Measurements from ENCODE around the gene CLIC5. TPM values are rescaled to one million over a fixed set of nuclear protein-coding genes. Genes with fewer than 3 reads are reported as not detected.

CLIC5 gene
- polyA plus RNA-seq, 3 donors = not detected

DNA sequence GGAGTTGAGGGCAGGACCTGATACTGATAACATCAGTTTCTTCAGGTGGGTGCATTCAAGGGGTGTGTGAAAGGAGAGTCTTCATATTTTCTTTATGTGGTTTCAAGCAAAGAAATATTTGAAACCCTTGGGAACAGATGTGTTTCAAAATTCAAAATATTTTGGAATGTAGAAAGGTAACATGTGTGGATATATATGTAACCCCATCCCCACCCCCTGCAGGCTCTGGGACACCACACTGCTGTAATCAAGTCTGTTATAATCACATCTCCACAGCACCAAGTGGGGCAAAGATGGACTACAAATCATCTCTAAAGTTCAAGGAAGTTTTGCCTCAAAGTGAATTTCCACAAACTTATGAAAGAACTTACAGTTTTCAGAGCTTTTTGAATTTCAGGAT lies 41.1 kb downstream of the CLIC5 start:
- Mint-ChIP-seq H3K4me3 (no peak overlapping the region), H3K36me3 (no peaks in the 10 kb centered on the region), H3K4me1 (peaks cover 9% of the 10 kb centered on the region), H3K9me3 (peaks cover 0 to 9% (median 6%) of the 10 kb centered on the region in 7 donors), H3K27me3 (ENCODE audit: low read depth in 3 of 3) (peaks cover 0 to 1% (median 0%) of the 10 kb centered on the region in 3 donors), H3K27ac (no peak overlapping the region)
- TF ChIP-seq, protein P1, sequence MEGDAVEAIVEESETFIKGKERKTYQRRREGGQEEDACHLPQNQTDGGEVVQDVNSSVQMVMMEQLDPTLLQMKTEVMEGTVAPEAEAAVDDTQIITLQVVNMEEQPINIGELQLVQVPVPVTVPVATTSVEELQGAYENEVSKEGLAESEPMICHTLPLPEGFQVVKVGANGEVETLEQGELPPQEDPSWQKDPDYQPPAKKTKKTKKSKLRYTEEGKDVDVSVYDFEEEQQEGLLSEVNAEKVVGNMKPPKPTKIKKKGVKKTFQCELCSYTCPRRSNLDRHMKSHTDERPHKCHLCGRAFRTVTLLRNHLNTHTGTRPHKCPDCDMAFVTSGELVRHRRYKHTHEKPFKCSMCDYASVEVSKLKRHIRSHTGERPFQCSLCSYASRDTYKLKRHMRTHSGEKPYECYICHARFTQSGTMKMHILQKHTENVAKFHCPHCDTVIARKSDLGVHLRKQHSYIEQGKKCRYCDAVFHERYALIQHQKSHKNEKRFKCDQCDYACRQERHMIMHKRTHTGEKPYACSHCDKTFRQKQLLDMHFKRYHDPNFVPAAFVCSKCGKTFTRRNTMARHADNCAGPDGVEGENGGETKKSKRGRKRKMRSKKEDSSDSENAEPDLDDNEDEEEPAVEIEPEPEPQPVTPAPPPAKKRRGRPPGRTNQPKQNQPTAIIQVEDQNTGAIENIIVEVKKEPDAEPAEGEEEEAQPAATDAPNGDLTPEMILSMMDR (IDR thresholded peaks at IDR 0.05) = no peak
- peaks cover 4 to 7% of the 10 kb centered on the region in 2 donors for H3K4me1 ChIP-seq (ENCODE audit: control insufficient read depth in 1 of 2, insufficient read depth in 2 of 2, low read length in 2 of 2)
- no peaks in the 10 kb centered on the region for H3K79me2 ChIP-seq (ENCODE audit: insufficient read depth, low read length)
- H3K9ac ChIP-seq (ENCODE audit: insufficient read depth, low read length, poor library complexity, severe bottlenecking) = no peak overlapping the region
- intact Hi-C loops (cut with micrococcal nuclease) = no loop called here
- no peak overlapping the region for H3K4me2 ChIP-seq (replicated peaks; ENCODE audit: extremely low read depth, low read length, poor library complexity, severe bottlenecking)
- no peak overlapping the region for H3K4me3 ChIP-seq (replicated peaks in 1 of 3; ENCODE audit: low read depth in 2 of 3, low read length in 3 of 3)
- no peaks in the 10 kb centered on the region for H4K20me1 ChIP-seq (ENCODE audit: insufficient read depth, low read length)
- H3K27me3 ChIP-seq (ENCODE audit: control insufficient read depth in 2 of 2, insufficient read depth in 2 of 2, low read length in 2 of 2) = no peaks in the 10 kb centered on the region
- peaks cover 0 to 5% of the 10 kb centered on the region in 2 donors for H3K9me3 ChIP-seq (replicated peaks in 1 of 2; ENCODE audit: control insufficient read depth in 1 of 2, insufficient read depth in 1 of 2, low read length in 2 of 2)
- H3K27ac ChIP-seq (ENCODE audit: low read depth in 1 of 2, low read length in 2 of 2) = no peak overlapping the region
- no peak for DNase-seq
- no peak overlapping the region for H2AFZ ChIP-seq (ENCODE audit: insufficient read depth, low read depth, low read length, poor library complexity, severe bottlenecking)
- no peaks in the 10 kb centered on the region for H3K36me3 ChIP-seq (replicated peaks in 1 of 2; ENCODE audit: control insufficient read depth in 1 of 2, insufficient read depth in 2 of 2, low read length in 2 of 2)

DNA sequence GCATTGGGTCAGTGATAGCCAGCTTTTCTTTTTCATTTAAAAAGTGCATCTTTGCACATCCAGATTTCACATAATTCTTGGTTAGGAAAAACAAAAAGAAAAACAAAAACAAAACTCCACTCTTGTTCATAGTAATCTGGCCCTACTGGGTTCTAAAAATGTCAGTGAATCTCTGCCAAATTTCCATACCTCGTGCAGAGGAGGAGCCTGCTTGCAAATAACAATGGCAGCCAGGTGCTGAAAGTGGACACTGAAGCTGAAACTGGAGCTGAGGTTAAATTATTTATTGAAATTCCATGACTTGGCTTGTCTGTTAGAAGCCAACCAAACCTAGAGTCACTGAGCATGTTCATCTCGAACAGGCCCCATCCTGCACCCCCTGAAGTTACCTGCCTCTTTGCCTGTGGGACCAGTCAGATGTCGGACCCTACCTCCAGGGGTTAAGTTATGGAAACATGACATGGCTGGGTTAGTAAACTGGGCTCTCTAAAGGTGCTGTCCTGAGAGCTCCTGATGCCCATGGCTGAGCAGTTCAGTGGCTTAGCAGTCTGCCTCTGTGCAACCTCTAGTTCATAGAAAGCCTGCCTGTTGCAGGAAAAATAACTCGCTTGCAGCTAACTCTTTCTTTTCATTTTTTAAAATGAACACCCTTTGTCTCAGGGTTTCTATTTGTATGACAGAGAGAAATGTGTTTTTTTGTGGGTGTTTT lies 42.7 kb downstream of the CLIC5 start:
- H3K9ac ChIP-seq (ENCODE audit: insufficient read depth, low read length, poor library complexity, severe bottlenecking) = no peak overlapping the region
- no peak for DNase-seq
- H3K9me3 ChIP-seq (replicated peaks in 1 of 2; ENCODE audit: control insufficient read depth in 1 of 2, insufficient read depth in 1 of 2, low read length in 2 of 2) = peaks cover 0 to 5% of the 10 kb centered on the region in 2 donors
- no peaks in the 10 kb centered on the region for H3K27me3 ChIP-seq (ENCODE audit: control insufficient read depth in 2 of 2, insufficient read depth in 2 of 2, low read length in 2 of 2)
- no peaks in the 10 kb centered on the region for H3K79me2 ChIP-seq (ENCODE audit: insufficient read depth, low read length)
- H3K27ac ChIP-seq (ENCODE audit: low read depth in 1 of 2, low read length in 2 of 2) = no peak overlapping the region
- no peaks in the 10 kb centered on the region for H4K20me1 ChIP-seq (ENCODE audit: insufficient read depth, low read length)
- intact Hi-C loops (cut with micrococcal nuclease) = no loop called here
- peaks cover 4 to 7% of the 10 kb centered on the region in 2 donors for H3K4me1 ChIP-seq (ENCODE audit: control insufficient read depth in 1 of 2, insufficient read depth in 2 of 2, low read length in 2 of 2)
- H3K36me3 Mint-ChIP-seq = no peaks in the 10 kb centered on the region
- peaks cover 0 to 9% (median 6%) of the 10 kb centered on the region in 7 donors for H3K9me3 Mint-ChIP-seq
- H3K27ac Mint-ChIP-seq = no peak overlapping the region
- peaks cover 9% of the 10 kb centered on the region for H3K4me1 Mint-ChIP-seq
- TF ChIP-seq, protein P1 (IDR thresholded peaks at IDR 0.05) = no peak
- no peak overlapping the region for H2AFZ ChIP-seq (ENCODE audit: insufficient read depth, low read depth, low read length, poor library complexity, severe bottlenecking)
- H3K27me3 Mint-ChIP-seq (ENCODE audit: low read depth in 3 of 3) = peaks cover 0 to 1% (median 0%) of the 10 kb centered on the region in 3 donors
- no peak overlapping the region for H3K4me3 Mint-ChIP-seq
- no peak overlapping the region for H3K4me3 ChIP-seq (replicated peaks in 1 of 3; ENCODE audit: low read depth in 2 of 3, low read length in 3 of 3)
- H3K4me2 ChIP-seq (replicated peaks; ENCODE audit: extremely low read depth, low read length, poor library complexity, severe bottlenecking) = no peak overlapping the region
- WGBS (ENCODE audit: insufficient coverage) = no CpG with 5 or more reads among the region's 4 CpGs
- H3K36me3 ChIP-seq (replicated peaks in 1 of 2; ENCODE audit: control insufficient read depth in 1 of 2, insufficient read depth in 2 of 2, low read length in 2 of 2) = no peaks in the 10 kb centered on the region

Measured in CD14-positive monocyte (primary cell).